ENCODE results near the gene YIF1A.
A peak's percentile ranks its signal among the peaks of the same experiment; 100 is the strongest.

Gene YIF1A

GRCh38 chr11:66328302-66329144, 39.6 kb upstream of the YIF1A start:
- TF ChIP-seq, protein P1, sequence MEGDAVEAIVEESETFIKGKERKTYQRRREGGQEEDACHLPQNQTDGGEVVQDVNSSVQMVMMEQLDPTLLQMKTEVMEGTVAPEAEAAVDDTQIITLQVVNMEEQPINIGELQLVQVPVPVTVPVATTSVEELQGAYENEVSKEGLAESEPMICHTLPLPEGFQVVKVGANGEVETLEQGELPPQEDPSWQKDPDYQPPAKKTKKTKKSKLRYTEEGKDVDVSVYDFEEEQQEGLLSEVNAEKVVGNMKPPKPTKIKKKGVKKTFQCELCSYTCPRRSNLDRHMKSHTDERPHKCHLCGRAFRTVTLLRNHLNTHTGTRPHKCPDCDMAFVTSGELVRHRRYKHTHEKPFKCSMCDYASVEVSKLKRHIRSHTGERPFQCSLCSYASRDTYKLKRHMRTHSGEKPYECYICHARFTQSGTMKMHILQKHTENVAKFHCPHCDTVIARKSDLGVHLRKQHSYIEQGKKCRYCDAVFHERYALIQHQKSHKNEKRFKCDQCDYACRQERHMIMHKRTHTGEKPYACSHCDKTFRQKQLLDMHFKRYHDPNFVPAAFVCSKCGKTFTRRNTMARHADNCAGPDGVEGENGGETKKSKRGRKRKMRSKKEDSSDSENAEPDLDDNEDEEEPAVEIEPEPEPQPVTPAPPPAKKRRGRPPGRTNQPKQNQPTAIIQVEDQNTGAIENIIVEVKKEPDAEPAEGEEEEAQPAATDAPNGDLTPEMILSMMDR (IDR thresholded peaks at IDR 0.05; ENCODE audit: extremely low read depth, insufficient read depth, missing control alignments), result peak; percentile 94
- in situ Hi-C loops (cut with MboI; ENCODE audit: low pct_unique_long_range_greater_than_20kb, low sequenced_read_pairs, unreplicated experiment), result no loop called here
- DNase-seq (ENCODE audit: low spot score), result peak; percentile 90

- no peak for DNase-seq (ENCODE audit: low spot score)
- in situ Hi-C loops (cut with MboI; ENCODE audit: low pct_unique_long_range_greater_than_20kb, low sequenced_read_pairs, unreplicated experiment), result no loop called here
- TF ChIP-seq, protein P1 (IDR thresholded peaks at IDR 0.05; ENCODE audit: extremely low read depth, insufficient read depth, missing control alignments), result no peak
These were observed 39.0 kb upstream of the YIF1A start for GRCh38 chr11:66328031-66328301.

- no peak for DNase-seq (ENCODE audit: low spot score)
- in situ Hi-C loops (cut with MboI; ENCODE audit: low pct_unique_long_range_greater_than_20kb, low sequenced_read_pairs, unreplicated experiment), result no loop called here
- TF ChIP-seq, protein P1 (IDR thresholded peaks at IDR 0.05; ENCODE audit: extremely low read depth, insufficient read depth, missing control alignments), result no peak
These were observed 38.5 kb upstream of the YIF1A start for GRCh38 chr11:66327171-66328030.

GRCh38 chr11:66326261-66327111, 37.5 kb upstream of the YIF1A start:
- TF ChIP-seq, protein P1 (IDR thresholded peaks at IDR 0.05; ENCODE audit: extremely low read depth, insufficient read depth, missing control alignments), result no peak
- in situ Hi-C loops (cut with MboI; ENCODE audit: low pct_unique_long_range_greater_than_20kb, low sequenced_read_pairs, unreplicated experiment), result no loop called here
- no peak for DNase-seq (ENCODE audit: low spot score)

- DNase-seq (ENCODE audit: low spot score), result no peak
- TF ChIP-seq, protein P1 (IDR thresholded peaks at IDR 0.05; ENCODE audit: extremely low read depth, insufficient read depth, missing control alignments), result no peak
- in situ Hi-C loops (cut with MboI; ENCODE audit: low pct_unique_long_range_greater_than_20kb, low sequenced_read_pairs, unreplicated experiment), result no loop called here
These were observed 36.3 kb upstream of the YIF1A start for GRCh38 chr11:66325263-66325671.

DNA sequence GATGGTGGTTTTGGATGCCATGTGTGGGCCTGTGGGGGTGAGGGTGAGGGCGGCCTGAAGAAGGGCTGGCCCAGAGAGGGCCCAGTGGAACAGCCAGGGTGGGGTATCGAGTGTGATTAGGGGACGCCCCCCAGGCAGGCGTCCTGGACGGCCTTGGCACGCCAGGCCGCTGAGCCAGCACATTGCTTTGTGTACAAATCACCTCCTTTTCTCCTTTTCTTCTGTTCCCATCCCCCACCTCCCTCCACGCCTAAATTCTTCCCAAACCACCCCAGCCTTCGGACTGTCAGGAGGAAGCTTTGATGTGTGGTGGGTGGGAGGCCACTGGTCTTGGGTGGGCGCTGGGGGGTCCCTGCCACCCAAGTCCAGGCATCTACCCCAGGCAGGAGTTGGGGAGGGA, 35.7 kb upstream of the YIF1A start:
- no peak for DNase-seq (ENCODE audit: low spot score)
- TF ChIP-seq, protein P1 (IDR thresholded peaks at IDR 0.05; ENCODE audit: extremely low read depth, insufficient read depth, missing control alignments), result no peak
- in situ Hi-C loops (cut with MboI; ENCODE audit: low pct_unique_long_range_greater_than_20kb, low sequenced_read_pairs, unreplicated experiment), result no loop called here

Measured in GM13977 (cell line).